Activated CD8-positive, alpha-beta T cell treated with anti-CD3 and anti-CD28 coated beads for 36 hours (primary cell): ENCODE measurements around the gene AHCY. TPM values are rescaled to one million over a fixed set of nuclear protein-coding genes. Genes with fewer than 3 reads are reported as not detected.
A peak's percentile ranks its signal among the peaks of the same experiment; 100 is the strongest.

ENCODE experiments used
- ATAC-seq: fragments of 200-7000 bp; cut with Tn5 transposase; one replicate; pipeline ENCODE4 v1.10.0; 2021; ENCODE audit warnings: mild to moderate bottlenecking, moderate library complexity
- CTCF ChIA-PET: fragments of 350-600 bp; sonication (Branson Sonifier 250); formaldehyde crosslinking; loops from one replicate; lab custom pipeline; 2021; ENCODE audit warnings: antibody characterized with exemption; lab: Charles Lee
- POLR2A ChIA-PET: fragments of 350-600 bp; sonication (Branson Sonifier 250); formaldehyde crosslinking; loops from one replicate; lab custom pipeline; 2021; ENCODE audit warnings: antibody characterized with exemption; lab: Charles Lee
- DNase-seq: peaks from one replicate; pipeline ENCODE4 v3.0.0-alpha.2; 2020
- H3K27ac Mint-ChIP-seq: one replicate; pipeline ENCODE4 v1.8.0; 2021; ENCODE audit warnings: mild to moderate bottlenecking, mixed read lengths
- H3K27me3 Mint-ChIP-seq: one replicate; pipeline ENCODE4 v1.8.0; 2021; ENCODE audit warnings: mixed read lengths
- H3K36me3 Mint-ChIP-seq: one replicate; pipeline ENCODE4 v1.8.0; 2021; ENCODE audit warnings: low read depth, mixed read lengths
- H3K4me1 Mint-ChIP-seq: one replicate; pipeline ENCODE4 v1.8.0; 2021; ENCODE audit warnings: low read depth, mixed read lengths
- H3K4me3 Mint-ChIP-seq: one replicate; pipeline ENCODE4 v1.8.0; 2021; ENCODE audit warnings: mild to moderate bottlenecking, moderate library complexity, mixed read lengths
- H3K9me3 Mint-ChIP-seq: one replicate; pipeline ENCODE4 v1.8.0; 2021; ENCODE audit warnings: mixed read lengths
- CTCF ChIP-seq: fragments of 200-600 bp; IDR thresholded peaks from one replicate; pipeline ENCODE4 v1.8.0; 2022; ENCODE audit warnings: antibody characterized with exemption, mild to moderate bottlenecking
- intact Hi-C: fragments of 100-400 bp; cut with micrococcal nuclease; formaldehyde crosslinking; loops from one replicate; pipeline ENCODE4 v1.10.0; 2022
- total RNA-seq, 2 experiments: library from RNA; stranded (reverse); gene quantifications; one replicate each; pipeline ENCODE4 v1.2.3, GENCODE V29; 2021

The AHCY gene
- total RNA-seq, 2 experiments from 2014 or later, result 256 to 258 TPM

GRCh38 chr20:34316196-34316814, 13.2 kb upstream of the AHCY start:
- H3K27ac Mint-ChIP-seq, result no peak overlapping the region
- no peaks in the 10 kb centered on the region for H3K9me3 Mint-ChIP-seq
- H3K27me3 Mint-ChIP-seq, result peaks cover 15% of the 10 kb centered on the region
- no peak overlapping the region for H3K4me3 Mint-ChIP-seq
- DNase-seq (no peak), ATAC-seq (no peak)
- peaks cover 4% of the 10 kb centered on the region for H3K4me1 Mint-ChIP-seq
- ChIA-PET POLR2A (no interaction called here), CTCF (interaction anchor here (1.8 to 8.3 kb wide), 2 partner anchors 156 to 207 kb away, joined by 4 to 100 read pairs; no protein-coding TSS in a partner anchor)
- intact Hi-C loops, result no loop called here
- no peaks in the 10 kb centered on the region for H3K36me3 Mint-ChIP-seq
- no peak for TF ChIP-seq CTCF

- Mint-ChIP-seq H3K36me3 (no peaks in the 10 kb centered on the region), H3K4me1 (peaks cover 4% of the 10 kb centered on the region), H3K9me3 (no peaks in the 10 kb centered on the region), H3K27me3 (peaks cover 15% of the 10 kb centered on the region), H3K27ac (no peak overlapping the region), H3K4me3 (no peak overlapping the region)
- ATAC-seq (no peak), DNase-seq (no peak)
- intact Hi-C loops, result no loop called here
- CTCF ChIA-PET, result interaction anchor here (1.6 to 8.3 kb wide), 3 partner anchors 34 to 208 kb away, joined by 3 to 114 read pairs (median 100); partner anchors contain the start of gene DYNLRB1
- TF ChIP-seq CTCF, result no peak
- POLR2A ChIA-PET, result no interaction called here
Measured at GRCh38 chr20:34315236-34315635, 12.1 kb upstream of the AHCY start.

GRCh38 chr20:34312544-34313217, 9.5 kb upstream of the AHCY start:
- no peak overlapping the region for H3K27ac Mint-ChIP-seq
- ChIA-PET POLR2A (interaction anchor here (1.2 to 1.5 kb wide), 3 partner anchors 10 to 210 kb away, joined by 3 to 6 read pairs (median 4); partner anchors contain the start of gene AHCY), CTCF (interaction anchor here (0.5 to 8.3 kb wide), 119 partner anchors 8 to 553 kb away, joined by 3 to 114 read pairs (median 5); partner anchors contain the start of genes AHCY, DYNLRB1, ITCH and MAP1LC3A)
- no peak overlapping the region for H3K4me3 Mint-ChIP-seq
- peak; percentile 100 for TF ChIP-seq CTCF
- intact Hi-C loops, result loop anchor here (2.0 kb wide), 1 partner anchor 160 kb away; no protein-coding TSS in a partner anchor
- peak; percentile 94 for DNase-seq
- peaks cover 4% of the 10 kb centered on the region for H3K4me1 Mint-ChIP-seq
- no peaks in the 10 kb centered on the region for H3K36me3 Mint-ChIP-seq
- peak; percentile 100 for ATAC-seq
- peaks cover 14% of the 10 kb centered on the region for H3K27me3 Mint-ChIP-seq
- H3K9me3 Mint-ChIP-seq, result no peaks in the 10 kb centered on the region

- no peak overlapping the region for H3K4me3 Mint-ChIP-seq
- no peak for DNase-seq
- ChIA-PET POLR2A (interaction anchor here (1.2 to 1.5 kb wide), 3 partner anchors 9 to 211 kb away, joined by 3 to 6 read pairs (median 4); partner anchors contain the start of gene AHCY), CTCF (interaction anchor here (0.8 to 8.3 kb wide), 103 partner anchors 8 to 554 kb away, joined by 3 to 114 read pairs (median 7); partner anchors contain the start of genes AHCY, DYNLRB1, ITCH and MAP1LC3A)
- intact Hi-C loops, result loop anchor here (2.0 kb wide), 1 partner anchor 161 kb away; no protein-coding TSS in a partner anchor
- H3K4me1 Mint-ChIP-seq, result peaks cover 4% of the 10 kb centered on the region
- peaks cover 14% of the 10 kb centered on the region for H3K27me3 Mint-ChIP-seq
- no peak overlapping the region for H3K27ac Mint-ChIP-seq
- no peaks in the 10 kb centered on the region for H3K9me3 Mint-ChIP-seq
- ATAC-seq, result no peak
- TF ChIP-seq CTCF, result no peak
- no peaks in the 10 kb centered on the region for H3K36me3 Mint-ChIP-seq
Measured at GRCh38 chr20:34312024-34312460, 8.9 kb upstream of the AHCY start.
